SK-N-SH treated with all-trans-retinoic acid at 6 μM for 48 hours (cell line): Measurements from ENCODE around the gene SH3BP4.

Experiments
- ATAC-seq: fragments of 200-7000 bp; cut with Tn5 transposase; 3 replicates; pipeline ENCODE4 v1.9.1; 2020; ENCODE audit warnings: mild to moderate bottlenecking, moderate library complexity
- ARNTL ChIP-seq: fragments of 450-650 bp; formaldehyde crosslinking; IDR thresholded peaks from 2 replicates; pipeline ENCODE4 v1.5.0; 2020; ENCODE audit warnings: low read depth, mild to moderate bottlenecking, moderate library complexity, borderline replicate concordance
- BACH2 ChIP-seq: fragments of 250-450 bp; sonication (Bioruptor Pico); IDR thresholded peaks from 2 replicates; pipeline ENCODE4 v1.9.0; 2021; ENCODE audit warnings: mild to moderate bottlenecking, borderline replicate concordance
- CREB5 ChIP-seq: fragments of 250-450 bp; sonication (Bioruptor Pico); IDR thresholded peaks from 2 replicates; pipeline ENCODE4 v1.5.1; 2020; ENCODE audit warnings: low read depth, mild to moderate bottlenecking, moderate library complexity
- CSRNP3 ChIP-seq: fragments of 250-450 bp; sonication (Bioruptor Pico); IDR thresholded peaks from 2 replicates; pipeline ENCODE4 v1.5.1; 2021; ENCODE audit warnings: mild to moderate bottlenecking, moderate library complexity
- ESRRG ChIP-seq: fragments of 250-450 bp; sonication (Bioruptor Pico); IDR thresholded peaks from 2 replicates; pipeline ENCODE4 v1.6.1; 2021; ENCODE audit warnings: mild to moderate bottlenecking
- GLIS3 ChIP-seq: fragments of 250-450 bp; sonication (Bioruptor Pico); IDR thresholded peaks from 2 replicates; pipeline ENCODE4 v1.5.0; 2020; ENCODE audit warnings: mild to moderate bottlenecking, moderate library complexity
- ISL1 ChIP-seq: fragments of 250-450 bp; sonication (Bioruptor Pico); IDR thresholded peaks from 2 replicates; pipeline ENCODE4 v2.1.2; 2022; ENCODE audit warnings: mild to moderate bottlenecking, moderate library complexity
- OSR1 ChIP-seq: fragments of 250-450 bp; sonication (Bioruptor Pico); IDR thresholded peaks from 2 replicates; pipeline ENCODE4 v1.8.0; 2022; ENCODE audit warnings: moderate library complexity, mild to moderate bottlenecking, inconsistent platforms
- POU6F1 ChIP-seq: fragments of 250-450 bp; sonication (Bioruptor Pico); IDR thresholded peaks from 2 replicates; pipeline ENCODE4 v1.8.0; 2021; ENCODE audit warnings: low read depth, mild to moderate bottlenecking, moderate library complexity, borderline replicate concordance
- PPARA ChIP-seq: fragments of 250-450 bp; sonication (Bioruptor Pico); IDR thresholded peaks from 2 replicates; pipeline ENCODE4 v1.5.0; 2020; ENCODE audit warnings: mild to moderate bottlenecking, borderline replicate concordance
- RARB ChIP-seq: fragments of 250-450 bp; sonication (Bioruptor Pico); IDR thresholded peaks from 2 replicates; pipeline ENCODE4 v1.8.0; 2021; ENCODE audit warnings: mild to moderate bottlenecking, moderate library complexity
- SNAI2 ChIP-seq: fragments of 250-450 bp; sonication (Bioruptor Pico); IDR thresholded peaks from 2 replicates; pipeline ENCODE4 v1.5.0; 2020; ENCODE audit warnings: mild to moderate bottlenecking, moderate library complexity
- TCF4 ChIP-seq: fragments of 250-450 bp; sonication (Bioruptor Pico); IDR thresholded peaks from 2 replicates; pipeline ENCODE4 v1.8.0; 2021; ENCODE audit warnings: mild to moderate bottlenecking, moderate library complexity, borderline replicate concordance
- TOX ChIP-seq: fragments of 250-450 bp; sonication (Bioruptor Pico); IDR thresholded peaks from 2 replicates; pipeline ENCODE4 v1.8.0; 2021; ENCODE audit warnings: mild to moderate bottlenecking, moderate library complexity, borderline replicate concordance
- TSHZ2 ChIP-seq: fragments of 250-450 bp; sonication (Bioruptor Pico); IDR thresholded peaks from 2 replicates; pipeline ENCODE4 v1.5.0; 2020; ENCODE audit warnings: mild to moderate bottlenecking, moderate library complexity
- ZC3H10 ChIP-seq: fragments of 250-450 bp; sonication (Bioruptor Pico); IDR thresholded peaks from 2 replicates; pipeline ENCODE4 v1.5.1; 2021; ENCODE audit warnings: mild to moderate bottlenecking, moderate library complexity
- ZFP30 ChIP-seq: fragments of 450-650 bp; formaldehyde crosslinking; IDR thresholded peaks from 2 replicates; pipeline ENCODE4 v1.5.0; 2022; ENCODE audit warnings: mild to moderate bottlenecking, moderate library complexity
- ZNF70 ChIP-seq: fragments of 450-650 bp; formaldehyde crosslinking; IDR thresholded peaks from 2 replicates; pipeline ENCODE4 v1.5.0; 2020; ENCODE audit warnings: mild to moderate bottlenecking, moderate library complexity
- ZNF8 ChIP-seq: fragments of 450-650 bp; formaldehyde crosslinking; IDR thresholded peaks from 2 replicates; pipeline ENCODE4 v1.5.0; 2020; ENCODE audit warnings: mild to moderate bottlenecking, moderate library complexity

The SH3BP4 gene

GRCh38 chr2:234954551-234954992 is 2.8 kb downstream of the SH3BP4 start:
- ATAC-seq, result no peak
- no peak for TF ChIP-seq PPARA (CRISPR knock-in tag)
- TF ChIP-seq SNAI2 (CRISPR knock-in tag), result no peak
- no peak for TF ChIP-seq OSR1 (CRISPR knock-in tag)
- TF ChIP-seq CREB5 (CRISPR knock-in tag), result no peak

GRCh38 chr2:234955091-234955591 is 3.3 kb downstream of the SH3BP4 start:
- ATAC-seq, result no peak
- no peak for TF ChIP-seq BACH2 (CRISPR knock-in tag)
- no peak for TF ChIP-seq POU6F1
- no peak for TF ChIP-seq ARNTL
- TF ChIP-seq CSRNP3 (CRISPR knock-in tag), result no peak
- TF ChIP-seq CREB5 (CRISPR knock-in tag), result no peak
- no peak for TF ChIP-seq ISL1 (CRISPR knock-in tag)
- TF ChIP-seq ZC3H10 (CRISPR knock-in tag), result no peak
- no peak for TF ChIP-seq ZNF70
- TF ChIP-seq GLIS3 (CRISPR knock-in tag), result no peak
- no peak for TF ChIP-seq SNAI2 (CRISPR knock-in tag)
- TF ChIP-seq ZFP30 (CRISPR knock-in tag), result no peak
- TF ChIP-seq TCF4 (CRISPR knock-in tag), result no peak
- no peak for TF ChIP-seq ZNF8 (CRISPR knock-in tag)

GRCh38 chr2:234955971-234956509 is 4.2 kb downstream of the SH3BP4 start:
- ATAC-seq, result no peak
- no peak for TF ChIP-seq GLIS3 (CRISPR knock-in tag)
- no peak for TF ChIP-seq PPARA (CRISPR knock-in tag)
- no peak for TF ChIP-seq SNAI2 (CRISPR knock-in tag)
- TF ChIP-seq ZNF70, result no peak
- TF ChIP-seq RARB, result no peak
- no peak for TF ChIP-seq TCF4 (CRISPR knock-in tag)
- no peak for TF ChIP-seq CREB5 (CRISPR knock-in tag)
- no peak for TF ChIP-seq POU6F1
- no peak for TF ChIP-seq TOX (CRISPR knock-in tag)
- TF ChIP-seq TSHZ2 (CRISPR knock-in tag), result no peak
- TF ChIP-seq ZFP30 (CRISPR knock-in tag), result no peak
- no peak for TF ChIP-seq ESRRG (CRISPR knock-in tag)
- TF ChIP-seq BACH2 (CRISPR knock-in tag), result no peak
